Measurements from ENCODE around the gene ZBTB49.
"Not testable (repeated sequence)": the region's sequence is repeated elsewhere in the genome, so short reads cannot be mapped to it uniquely, and the experiment has no call there.

The ZBTB49 gene

GRCh38 chr4:4289941-4290850 lies at the start of gene ZBTB49, which contains the start of gene LYAR:
Gene ZBTB49, plus strand, starts transcription at chr4:4290251. Its CDS starts 9,695 bp downstream, at chr4:4299946.
Gene LYAR, minus strand, starts transcription at chr4:4290154. Its CDS starts 6,412 bp downstream, at chr4:4283742.
- DNase-seq, result peak; percentile 96

DNA sequence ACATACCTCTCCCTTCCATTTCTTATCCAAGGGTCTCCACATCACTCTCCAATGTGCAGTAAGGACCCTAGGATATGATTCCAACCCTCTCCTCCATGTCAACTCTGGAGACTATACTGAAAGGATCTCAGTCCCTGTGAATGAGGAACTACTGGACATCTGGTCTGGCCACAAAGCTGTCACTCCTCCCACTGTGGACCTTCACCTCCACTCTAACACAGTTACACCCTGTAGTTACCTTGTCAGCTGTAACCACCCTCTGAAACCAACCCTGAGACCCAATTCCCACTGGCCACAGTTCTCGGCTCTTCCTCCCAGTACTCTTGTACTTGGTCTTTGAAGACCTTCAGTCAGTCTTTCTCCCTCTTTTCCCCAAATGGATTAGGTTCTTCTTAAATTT lies 44.9 kb upstream of the ZBTB49 start:
- DNase-seq, result no peak

DNA sequence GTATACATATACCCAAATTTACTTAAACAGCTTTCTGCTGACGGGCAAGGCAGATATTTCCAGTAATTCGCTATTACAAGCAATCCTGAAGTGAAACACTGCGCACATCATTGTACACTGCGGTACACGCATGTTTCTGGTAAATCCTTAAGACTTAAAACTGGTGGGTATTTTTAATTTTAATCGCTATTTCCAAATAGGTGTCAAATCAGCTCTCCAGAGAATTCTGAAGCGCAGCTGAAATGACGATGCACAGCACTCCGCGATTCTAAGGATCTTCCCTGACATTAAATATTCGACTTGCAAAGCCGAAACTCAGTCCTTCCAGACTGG lies 42.4 kb upstream of the ZBTB49 start:
- DNase-seq, result no peak

GRCh38 chr4:4248029-4248884 lies 41.8 kb upstream of the ZBTB49 start, which contains the start of gene TMEM128:
Gene TMEM128, minus strand, starts transcription at chr4:4248223. Its CDS starts 21 bp downstream, at chr4:4248202.
- DNase-seq, result peak; percentile 94

GRCh38 chr4:4248885-4249203 lies 41.2 kb upstream of the ZBTB49 start:
- DNase-seq, result no peak

DNA sequence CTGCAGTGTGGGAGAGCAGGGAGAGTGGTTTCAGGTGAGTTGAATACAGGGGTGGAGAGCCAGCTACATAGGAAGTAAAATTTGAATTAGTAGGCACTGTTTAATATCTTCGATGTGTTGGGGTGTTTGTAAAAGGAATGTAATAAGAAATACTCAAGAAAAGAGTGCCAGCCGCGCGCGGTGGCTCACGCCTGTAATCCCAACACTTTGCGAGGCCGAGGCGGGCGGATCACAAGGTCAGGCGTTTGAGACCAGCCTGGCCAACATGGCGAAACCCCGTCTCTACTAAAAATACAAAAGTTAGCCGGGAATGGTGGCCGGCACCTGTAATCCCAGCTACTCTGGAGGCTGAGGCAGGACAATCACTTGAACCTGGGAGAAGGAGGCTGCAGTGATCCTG lies 40.7 kb upstream of the ZBTB49 start:
- DNase-seq, result not testable (repeated sequence)

DNA sequence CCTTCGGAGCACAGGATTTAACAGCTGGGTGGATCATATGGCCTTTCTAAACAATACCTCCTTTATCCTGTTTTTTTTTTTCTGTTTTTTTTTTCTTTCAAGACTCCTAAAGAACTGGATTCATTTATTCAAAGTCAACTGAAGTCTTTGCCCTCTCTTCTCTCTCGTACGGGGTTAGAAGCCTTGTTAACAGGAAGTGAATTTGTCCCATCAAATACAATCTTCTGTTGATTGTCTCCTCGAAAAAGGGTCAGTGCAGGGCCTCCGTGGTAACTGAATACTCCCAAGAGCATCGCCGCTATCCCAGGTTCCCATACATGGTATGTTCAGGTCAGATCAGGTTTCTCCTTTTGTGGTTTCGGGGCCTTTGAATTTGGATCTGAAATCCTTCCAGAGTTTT lies 40.2 kb upstream of the ZBTB49 start:
- DNase-seq, result no peak

DNA sequence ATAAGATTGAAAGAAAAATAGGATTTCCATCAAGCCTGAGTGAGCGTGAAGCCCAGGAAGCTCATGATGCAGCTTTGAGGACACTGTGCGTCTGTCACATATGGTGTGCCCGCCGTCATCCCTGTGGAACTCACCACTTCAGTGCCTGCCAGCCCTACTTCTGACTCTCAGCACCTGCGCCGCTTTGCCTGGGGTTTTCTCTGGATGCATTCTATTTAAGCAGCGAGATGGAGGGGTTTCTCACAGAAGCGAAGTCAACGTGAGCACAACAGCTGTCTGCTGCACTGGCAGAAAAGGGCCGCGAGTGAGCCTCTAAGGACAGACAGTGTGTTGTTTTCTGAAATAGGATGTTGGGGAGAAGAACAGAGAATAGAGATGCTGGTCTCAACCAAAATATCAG lies 35.9 kb upstream of the ZBTB49 start:
- DNase-seq, result no peak

GRCh38 chr4:4254666-4255065 lies 35.4 kb upstream of the ZBTB49 start:
- no peak for DNase-seq

- no peak for DNase-seq
Observed at GRCh38 chr4:4256799-4257198, 33.3 kb upstream of the ZBTB49 start.

DNA sequence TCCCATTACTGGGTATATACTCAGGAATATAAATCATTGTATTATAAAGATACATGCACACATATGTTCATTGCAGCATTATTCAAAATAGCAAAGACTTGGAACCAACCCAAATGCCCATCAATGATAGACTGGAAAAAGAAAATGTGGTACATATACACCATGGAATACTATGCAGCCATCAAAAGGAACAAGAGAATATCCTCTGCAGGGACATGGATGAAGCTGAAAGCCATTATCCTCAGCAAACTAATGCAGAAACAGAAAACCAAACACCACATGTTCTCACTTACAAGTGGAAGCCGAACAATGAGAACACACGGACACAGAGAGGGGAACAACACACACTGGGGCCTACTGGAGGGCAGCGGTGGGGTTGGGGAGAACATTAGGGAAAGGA lies 32.3 kb upstream of the ZBTB49 start:
- not testable (repeated sequence) for DNase-seq

DNA sequence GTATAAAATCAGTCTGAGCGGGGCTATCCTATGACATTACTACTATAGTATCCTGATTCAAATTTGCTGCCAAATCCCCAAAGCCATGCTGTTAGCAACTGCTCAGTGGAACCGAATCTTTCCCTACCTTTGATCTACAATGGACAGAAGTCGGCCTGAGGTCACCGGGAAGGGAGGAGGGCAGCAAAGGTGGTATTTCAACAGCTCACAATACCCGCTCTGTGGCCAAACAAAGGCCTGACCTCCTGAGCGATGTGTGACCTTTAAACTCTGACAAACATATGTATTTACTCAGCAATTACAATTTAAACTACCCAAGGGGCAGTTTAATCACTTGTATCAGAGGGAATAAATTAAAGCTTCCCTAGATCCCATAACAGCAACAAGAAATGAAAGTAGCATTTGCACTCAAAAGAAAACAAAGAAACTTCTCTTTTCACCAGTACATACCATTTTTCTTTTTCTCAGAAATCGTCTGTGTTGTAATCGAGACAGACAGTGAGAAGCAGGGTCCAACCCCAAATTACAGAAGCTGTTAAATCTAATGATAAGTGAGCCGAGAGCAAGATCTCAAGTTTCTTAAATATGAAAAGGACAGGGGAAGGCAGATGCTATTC lies 30.5 kb upstream of the ZBTB49 start:
- no peak for DNase-seq

DNA sequence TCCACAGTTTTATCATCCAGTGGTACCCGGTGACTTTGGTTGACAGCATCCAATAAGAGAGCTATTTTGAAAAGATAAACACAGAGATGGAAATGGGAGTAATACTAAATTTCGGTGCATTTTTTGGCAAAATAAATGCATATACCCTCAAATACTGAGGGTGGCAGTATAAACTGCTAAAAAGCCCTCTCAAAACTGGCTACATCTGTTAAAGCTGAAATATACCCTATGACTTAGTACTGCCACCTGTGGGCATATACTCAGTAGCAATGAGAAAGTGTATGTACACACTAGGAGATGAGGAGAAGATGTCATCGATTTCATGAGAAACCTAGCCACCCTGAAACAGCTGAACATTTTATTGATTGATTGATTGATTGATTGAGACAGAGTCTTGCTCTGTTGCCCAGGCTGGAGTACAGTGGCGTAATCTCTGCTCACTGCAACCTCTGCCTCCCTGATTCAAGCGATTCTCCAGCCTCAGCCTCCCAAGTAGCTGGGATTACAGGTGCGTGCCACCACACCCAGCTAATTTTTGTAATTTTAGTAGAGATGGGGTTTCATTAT lies 29.8 kb upstream of the ZBTB49 start:
- no peak for DNase-seq

DNA sequence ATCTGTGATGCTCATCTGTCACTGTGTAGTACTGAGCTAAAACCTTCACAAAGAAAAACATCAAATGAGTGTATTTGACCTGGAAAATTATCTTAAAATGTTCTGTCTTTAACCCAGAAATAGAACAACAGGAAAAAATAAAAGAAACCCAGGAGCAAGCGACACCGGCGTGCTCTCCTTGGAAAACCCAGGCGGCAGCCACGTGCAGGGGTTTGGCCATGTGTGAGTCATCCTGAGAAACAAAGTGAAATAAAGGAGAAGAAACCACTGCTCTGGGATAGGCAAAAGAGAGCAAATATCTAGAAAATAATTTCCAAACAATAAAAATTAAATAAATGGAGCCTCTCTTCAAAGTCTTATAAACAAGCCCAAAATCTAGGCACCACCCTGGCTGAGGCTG lies 22.1 kb upstream of the ZBTB49 start:
- DNase-seq, result no peak

DNA sequence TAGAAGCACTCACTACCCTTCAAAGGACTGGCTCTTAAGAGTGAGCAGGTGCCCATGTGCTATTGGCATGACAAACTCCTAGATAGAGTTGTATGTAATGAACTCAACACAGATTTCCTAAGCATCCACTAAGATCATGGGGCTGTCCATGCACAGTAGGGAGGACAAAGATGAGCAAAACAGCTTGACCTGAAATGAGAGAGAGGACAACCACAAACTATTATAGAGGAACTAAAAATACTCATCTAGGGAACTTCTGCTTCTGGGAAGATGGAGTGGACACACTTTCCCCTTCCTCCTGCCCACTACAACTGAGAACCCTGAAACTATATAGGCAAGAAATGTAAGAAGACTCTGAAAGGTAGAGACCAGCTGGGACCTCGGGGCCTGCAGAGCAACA lies 21.3 kb upstream of the ZBTB49 start:
- DNase-seq, result no peak

DNA sequence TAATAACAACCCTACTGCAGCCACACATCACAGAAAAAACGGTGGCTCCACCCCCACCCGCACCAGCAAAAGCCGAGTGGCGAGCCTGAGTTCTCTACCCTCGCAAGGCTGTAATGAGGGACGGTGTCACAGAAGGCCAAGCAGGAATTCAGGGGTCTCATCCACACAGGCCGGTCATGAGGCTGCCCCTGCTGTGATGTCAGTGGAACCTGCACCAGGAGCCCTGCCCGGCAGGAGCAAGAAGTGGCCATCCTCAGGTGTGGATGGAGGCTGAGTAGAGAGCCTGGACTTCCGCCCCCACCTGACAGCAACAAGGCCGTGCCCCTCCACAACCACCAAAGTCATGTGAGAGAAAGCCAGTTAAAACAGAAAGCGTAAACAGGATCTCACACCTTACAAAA lies 20.7 kb upstream of the ZBTB49 start:
- DNase-seq, result no peak

GRCh38 chr4:4269856-4270255 lies 20.2 kb upstream of the ZBTB49 start:
- DNase-seq, result no peak

DNA sequence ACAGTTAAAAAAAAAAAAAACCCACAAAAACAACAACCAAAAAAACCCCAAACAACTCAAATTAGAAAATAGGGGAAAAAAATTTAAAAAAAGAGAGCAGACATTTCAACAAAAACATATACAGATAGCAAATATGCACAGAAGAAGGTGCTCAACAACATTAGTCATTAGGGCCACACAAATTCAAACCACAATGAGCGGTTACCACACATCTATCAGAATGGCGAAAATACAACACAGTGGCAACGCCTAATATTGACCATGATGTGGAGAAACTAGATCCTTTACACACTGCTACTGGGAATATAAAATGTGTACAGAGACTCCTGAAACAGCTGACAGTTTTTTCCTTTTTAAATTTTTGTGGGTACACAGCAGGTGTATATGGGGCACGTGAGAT lies 19.5 kb upstream of the ZBTB49 start:
- no peak for DNase-seq

DNA sequence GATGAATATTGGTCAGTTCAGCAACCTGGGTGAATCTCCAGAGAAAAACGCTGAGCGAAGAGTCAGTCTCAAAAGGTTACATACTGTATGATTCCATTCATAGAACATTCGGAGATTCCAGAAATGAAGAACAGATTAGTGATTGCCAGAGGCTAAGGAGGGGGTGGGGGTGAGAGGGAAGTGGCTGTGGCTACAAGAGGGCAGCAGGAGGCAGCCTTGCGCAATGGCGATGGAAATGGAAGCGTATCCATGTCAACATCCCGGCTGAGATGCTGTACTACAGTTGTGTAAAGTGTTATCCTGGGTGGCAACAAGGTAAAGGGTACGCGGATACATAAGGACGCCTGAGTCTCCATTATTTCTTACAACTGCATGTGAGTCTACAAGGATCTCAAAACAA lies 18.1 kb upstream of the ZBTB49 start:
- DNase-seq, result no peak

- no peak for DNase-seq
Observed at GRCh38 chr4:4274226-4274625, 15.8 kb upstream of the ZBTB49 start.

GRCh38 chr4:4277531-4277930 lies 12.5 kb upstream of the ZBTB49 start:
- no peak for DNase-seq

DNA sequence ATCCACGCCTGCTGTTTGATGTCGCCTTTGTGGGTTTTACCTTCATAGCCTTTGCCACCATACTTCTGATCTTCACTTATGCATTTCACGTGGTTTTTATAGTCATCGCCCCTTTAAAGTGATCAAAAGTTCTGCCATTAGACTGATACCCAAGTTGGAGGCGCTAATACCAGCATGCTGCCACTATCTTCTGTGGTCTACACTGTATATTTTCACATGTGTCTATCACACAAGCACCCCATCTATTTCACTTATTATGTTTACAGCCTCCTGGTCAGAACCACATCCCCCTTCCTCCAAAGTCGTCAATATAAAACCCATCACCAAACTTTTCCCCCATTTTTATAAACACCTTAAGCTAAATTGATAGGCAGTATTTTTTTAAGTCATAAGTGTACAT lies 8.3 kb upstream of the ZBTB49 start:
- no peak for DNase-seq

Measured in stimulated activated CD4-positive, alpha-beta T cell treated with anti-CD3 and anti-CD28 coated beads, Interleukin-15, amount 100 ng/mL, for 24 hours (primary cell).